Coronary artery (tissue), 2 donors: ENCODE measurements around the gene BNC2.

Experiments
- DNase-seq: peaks from one replicate; pipeline ENCODE4 v3.0.0-alpha.2; 2017; ENCODE audit warnings: low spot score
- H3K27ac ChIP-seq, 2 donors: fragments of 200-600 bp; sonication (generic); one replicate each; pipeline ENCODE4 v1.5.1; 2016 to 2019
- H3K4me3 ChIP-seq: fragments of 200-600 bp; sonication (generic); 2 replicates; pipeline ENCODE4 v1.5.1; 2016; ENCODE audit warnings: mild to moderate bottlenecking, moderate library complexity
- TF ChIP-seq, protein P1 (sequence below): fragments of 200-600 bp; sonication (generic); IDR thresholded peaks from one replicate; pipeline ENCODE4 v1.5.1; 2019; ENCODE audit warnings: antibody characterized with exemption

The BNC2 gene

DNA sequence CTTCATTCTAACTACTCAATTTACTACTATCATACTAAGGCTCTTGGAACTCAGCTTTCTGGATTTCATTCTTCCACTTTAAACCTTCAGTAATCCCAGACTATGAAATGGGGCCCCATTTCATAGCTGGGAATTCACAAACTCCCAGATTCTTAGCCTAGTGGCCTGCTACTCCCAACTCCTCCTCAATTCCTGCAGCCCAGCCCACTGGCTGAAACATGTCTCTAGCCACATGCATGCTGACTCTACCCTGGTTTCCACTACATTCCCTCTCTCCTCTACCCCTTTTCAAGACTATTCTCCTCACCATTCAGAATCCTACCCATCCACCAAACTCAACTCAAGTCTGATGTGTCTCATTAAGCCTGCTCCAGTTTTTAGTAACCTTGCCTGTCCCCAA lies 370.6 kb downstream of the BNC2 start:
- no peak for DNase-seq
- Histone ChIP-seq H3K27ac (no peak overlapping the region), H3K4me3 (no peak overlapping the region)
- TF ChIP-seq, protein P1, sequence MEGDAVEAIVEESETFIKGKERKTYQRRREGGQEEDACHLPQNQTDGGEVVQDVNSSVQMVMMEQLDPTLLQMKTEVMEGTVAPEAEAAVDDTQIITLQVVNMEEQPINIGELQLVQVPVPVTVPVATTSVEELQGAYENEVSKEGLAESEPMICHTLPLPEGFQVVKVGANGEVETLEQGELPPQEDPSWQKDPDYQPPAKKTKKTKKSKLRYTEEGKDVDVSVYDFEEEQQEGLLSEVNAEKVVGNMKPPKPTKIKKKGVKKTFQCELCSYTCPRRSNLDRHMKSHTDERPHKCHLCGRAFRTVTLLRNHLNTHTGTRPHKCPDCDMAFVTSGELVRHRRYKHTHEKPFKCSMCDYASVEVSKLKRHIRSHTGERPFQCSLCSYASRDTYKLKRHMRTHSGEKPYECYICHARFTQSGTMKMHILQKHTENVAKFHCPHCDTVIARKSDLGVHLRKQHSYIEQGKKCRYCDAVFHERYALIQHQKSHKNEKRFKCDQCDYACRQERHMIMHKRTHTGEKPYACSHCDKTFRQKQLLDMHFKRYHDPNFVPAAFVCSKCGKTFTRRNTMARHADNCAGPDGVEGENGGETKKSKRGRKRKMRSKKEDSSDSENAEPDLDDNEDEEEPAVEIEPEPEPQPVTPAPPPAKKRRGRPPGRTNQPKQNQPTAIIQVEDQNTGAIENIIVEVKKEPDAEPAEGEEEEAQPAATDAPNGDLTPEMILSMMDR, result no peak

DNA sequence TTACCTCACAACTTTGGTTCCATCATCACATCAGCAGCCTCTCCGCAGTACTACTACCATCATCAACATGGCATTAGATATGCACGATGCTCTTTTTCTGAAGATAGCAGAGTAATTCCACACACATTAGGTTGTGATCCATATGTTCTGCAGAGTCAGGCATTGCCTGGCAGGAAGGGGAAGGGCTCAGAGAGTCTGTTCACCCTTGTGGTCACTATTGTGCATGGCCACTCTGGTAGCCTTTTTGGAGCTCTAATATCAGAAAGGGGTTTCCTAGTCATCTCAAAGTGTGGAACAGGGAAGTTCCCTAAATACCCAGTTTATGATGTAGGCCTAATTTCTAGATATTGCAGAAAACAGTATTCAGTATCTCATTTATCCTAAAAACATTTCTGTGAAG lies 373.6 kb downstream of the BNC2 start:
- TF ChIP-seq, protein P1, result no peak
- no peak overlapping the region for H3K27ac ChIP-seq
- H3K4me3 ChIP-seq, result no peak overlapping the region
- no peak for DNase-seq

DNA sequence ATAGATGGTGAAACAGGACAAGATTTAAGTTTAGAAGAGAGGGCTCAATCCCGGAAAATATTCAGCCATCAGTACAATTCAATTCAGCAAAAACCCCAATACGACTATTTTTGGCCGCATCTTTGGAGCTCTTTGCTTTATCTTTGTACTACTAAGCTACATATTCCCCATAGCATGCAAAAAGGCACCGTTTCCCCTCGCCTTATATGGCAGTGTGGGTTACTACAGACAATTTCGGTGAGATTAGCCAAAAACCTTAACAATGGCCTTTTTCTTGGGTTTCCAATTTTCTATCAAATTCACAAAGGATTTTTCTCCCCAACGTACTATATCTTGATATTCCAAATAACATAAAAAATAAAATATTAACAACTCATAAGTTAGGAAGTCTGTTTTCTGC lies 382.6 kb downstream of the BNC2 start:
- no peak for DNase-seq
- no peak overlapping the region for H3K27ac ChIP-seq
- H3K4me3 ChIP-seq, result no peak overlapping the region
- TF ChIP-seq, protein P1, result no peak

DNA sequence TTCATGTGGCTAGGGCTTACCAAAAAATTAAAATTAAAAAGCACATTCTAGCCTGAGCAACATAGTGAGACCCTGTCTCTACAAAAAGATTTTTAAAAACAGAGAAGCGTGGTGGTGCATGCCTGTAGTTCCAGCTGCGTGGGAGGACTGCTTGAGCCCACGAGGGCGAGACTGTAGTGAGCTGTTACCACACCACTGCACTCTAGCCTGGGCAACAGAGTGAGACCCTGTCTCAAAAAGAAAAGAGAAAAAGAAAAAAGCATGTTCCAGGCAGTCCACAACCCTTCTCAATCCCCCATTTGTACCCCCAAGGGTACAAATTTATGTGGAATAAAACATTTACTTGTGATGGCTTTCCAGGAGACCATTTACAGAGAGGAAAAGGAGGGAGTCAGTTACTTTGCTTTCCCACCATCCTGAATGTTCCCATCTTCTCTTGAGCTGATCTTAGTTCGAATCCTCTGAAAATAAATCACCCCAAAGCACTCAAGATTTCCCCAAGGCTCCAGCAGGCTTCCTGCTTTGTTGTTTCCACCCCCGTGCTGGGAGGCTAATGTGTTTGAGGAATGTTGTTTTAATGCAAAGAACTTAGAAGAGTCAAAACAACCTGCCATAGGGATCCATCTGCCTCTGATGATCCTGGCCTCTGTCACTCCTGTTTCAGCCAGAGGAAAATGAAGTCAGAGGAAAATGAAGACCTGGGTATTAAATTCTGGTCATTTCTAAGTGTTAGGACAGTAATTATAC lies 384.7 kb downstream of the BNC2 start:
- Histone ChIP-seq H3K4me3 (no peak overlapping the region), H3K27ac (no peak overlapping the region)
- no peak for DNase-seq
- TF ChIP-seq, protein P1, result no peak

DNA sequence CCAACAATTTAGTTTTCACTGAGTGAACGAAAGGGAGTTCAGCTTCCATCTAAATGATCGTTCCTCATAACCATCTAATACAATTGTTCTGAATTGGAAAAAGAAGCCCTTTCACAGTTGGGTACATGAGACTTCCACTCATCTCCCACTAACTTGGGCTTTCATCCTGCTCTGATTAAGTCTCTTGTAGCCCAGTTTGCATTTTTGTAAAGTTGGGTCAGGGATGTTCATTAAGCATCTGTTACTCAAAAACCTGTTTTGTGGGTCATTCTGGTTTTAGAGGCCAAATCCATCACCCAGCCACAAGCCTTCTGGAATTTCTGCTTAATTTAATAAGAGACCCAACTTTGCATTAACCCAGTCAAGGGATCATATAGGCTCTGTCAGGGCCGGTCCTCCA lies 385.3 kb downstream of the BNC2 start:
- TF ChIP-seq, protein P1, result no peak
- DNase-seq, result no peak
- no peak overlapping the region for H3K4me3 ChIP-seq
- no peak overlapping the region for H3K27ac ChIP-seq

DNA sequence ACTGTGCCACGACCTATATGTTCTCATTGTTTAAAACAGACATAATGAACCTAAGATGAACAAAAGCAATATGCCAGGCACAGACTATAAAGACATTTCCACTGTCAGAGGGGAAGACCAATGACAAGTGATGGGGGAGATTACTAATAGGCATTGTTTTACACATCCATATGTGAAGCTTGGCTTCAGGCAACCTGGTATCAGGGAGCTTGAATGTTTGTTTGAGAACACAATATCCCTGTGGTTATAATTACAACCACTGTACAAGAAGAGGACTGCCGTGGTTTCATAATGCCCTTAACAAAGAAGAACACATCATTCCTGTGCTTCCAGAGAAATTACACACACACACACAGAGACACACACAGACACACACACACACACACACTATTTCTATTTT lies 385.7 kb downstream of the BNC2 start:
- Histone ChIP-seq H3K27ac (no peak overlapping the region), H3K4me3 (no peak overlapping the region)
- TF ChIP-seq, protein P1, result no peak
- no peak for DNase-seq

DNA sequence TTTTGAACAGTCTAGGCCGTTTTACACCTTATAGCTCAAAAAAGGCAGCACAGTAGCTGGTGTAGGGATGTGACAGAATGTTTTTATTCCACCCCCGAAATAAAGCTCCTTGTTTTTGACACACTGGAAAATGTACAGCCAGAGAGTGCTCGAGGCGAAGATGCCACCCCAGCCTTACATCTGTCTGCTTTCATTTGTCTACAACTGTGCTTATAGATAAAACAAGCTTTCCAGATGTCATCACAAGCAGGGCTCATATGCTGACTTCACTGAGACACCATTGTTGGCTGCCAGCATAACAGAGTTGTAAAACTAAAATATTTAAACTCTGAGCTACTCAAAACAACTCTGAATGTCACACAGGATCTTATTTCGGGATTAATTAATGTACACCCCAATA lies 386.3 kb downstream of the BNC2 start:
- Histone ChIP-seq H3K4me3 (no peak overlapping the region), H3K27ac (no peak overlapping the region)
- TF ChIP-seq, protein P1, result no peak
- no peak for DNase-seq
